ENCODE results near the gene FASTK. TPM values are rescaled to one million over a fixed set of nuclear protein-coding genes. Genes with fewer than 3 reads are reported as not detected.
A peak's percentile ranks its signal among the peaks of the same experiment; 100 is the strongest.

The FASTK gene
- total RNA-seq, 4 donors from 2014 or later, result 43.0 to 83.6 (median 75.9) TPM

DNA sequence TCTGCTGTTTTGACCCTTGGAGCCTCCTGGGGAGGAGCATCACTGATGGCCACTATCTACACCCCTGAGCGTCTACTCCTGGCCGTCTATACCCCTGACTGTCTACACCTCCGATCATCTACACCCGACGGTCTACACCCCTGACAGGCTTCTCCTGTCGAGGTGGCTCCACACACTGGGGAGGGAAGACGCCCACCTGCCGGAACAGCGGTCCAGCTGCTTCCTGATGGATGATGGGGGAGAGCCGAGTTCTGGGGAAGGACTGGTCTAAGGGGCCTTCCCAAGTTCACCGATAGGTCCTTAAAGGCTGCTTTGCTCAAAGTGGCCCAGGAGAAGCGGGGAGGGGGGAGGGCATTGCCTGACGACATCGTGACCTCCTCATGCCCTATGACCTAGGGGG is 47.5 kb upstream of the FASTK start:
- TF ChIP-seq POLR2A (IDR thresholded peaks at IDR 0.05), result no peak
- TF ChIP-seq, protein P1, sequence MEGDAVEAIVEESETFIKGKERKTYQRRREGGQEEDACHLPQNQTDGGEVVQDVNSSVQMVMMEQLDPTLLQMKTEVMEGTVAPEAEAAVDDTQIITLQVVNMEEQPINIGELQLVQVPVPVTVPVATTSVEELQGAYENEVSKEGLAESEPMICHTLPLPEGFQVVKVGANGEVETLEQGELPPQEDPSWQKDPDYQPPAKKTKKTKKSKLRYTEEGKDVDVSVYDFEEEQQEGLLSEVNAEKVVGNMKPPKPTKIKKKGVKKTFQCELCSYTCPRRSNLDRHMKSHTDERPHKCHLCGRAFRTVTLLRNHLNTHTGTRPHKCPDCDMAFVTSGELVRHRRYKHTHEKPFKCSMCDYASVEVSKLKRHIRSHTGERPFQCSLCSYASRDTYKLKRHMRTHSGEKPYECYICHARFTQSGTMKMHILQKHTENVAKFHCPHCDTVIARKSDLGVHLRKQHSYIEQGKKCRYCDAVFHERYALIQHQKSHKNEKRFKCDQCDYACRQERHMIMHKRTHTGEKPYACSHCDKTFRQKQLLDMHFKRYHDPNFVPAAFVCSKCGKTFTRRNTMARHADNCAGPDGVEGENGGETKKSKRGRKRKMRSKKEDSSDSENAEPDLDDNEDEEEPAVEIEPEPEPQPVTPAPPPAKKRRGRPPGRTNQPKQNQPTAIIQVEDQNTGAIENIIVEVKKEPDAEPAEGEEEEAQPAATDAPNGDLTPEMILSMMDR (IDR thresholded peaks at IDR 0.05), result no peak
- no peak overlapping the region for H3K27ac ChIP-seq
- H3K4me3 ChIP-seq, result no peak overlapping the region
- no peaks in the 10 kb centered on the region for H3K9me3 ChIP-seq
- DNase-seq, result no peak
- WGBS, 2 donors, result 77 to 80% methylated on average over 1 to 9 of the region's 14 CpGs
- intact Hi-C loops (cut with DNase I), result no loop called here
- H3K36me3 ChIP-seq, result peaks cover 47 to 91% (median 53%) of the 10 kb centered on the region in 3 donors
- H3K27me3 ChIP-seq, result no peaks in the 10 kb centered on the region
- H3K4me1 ChIP-seq, result peaks cover 18 to 38% (median 20%) of the 10 kb centered on the region in 3 donors

DNA sequence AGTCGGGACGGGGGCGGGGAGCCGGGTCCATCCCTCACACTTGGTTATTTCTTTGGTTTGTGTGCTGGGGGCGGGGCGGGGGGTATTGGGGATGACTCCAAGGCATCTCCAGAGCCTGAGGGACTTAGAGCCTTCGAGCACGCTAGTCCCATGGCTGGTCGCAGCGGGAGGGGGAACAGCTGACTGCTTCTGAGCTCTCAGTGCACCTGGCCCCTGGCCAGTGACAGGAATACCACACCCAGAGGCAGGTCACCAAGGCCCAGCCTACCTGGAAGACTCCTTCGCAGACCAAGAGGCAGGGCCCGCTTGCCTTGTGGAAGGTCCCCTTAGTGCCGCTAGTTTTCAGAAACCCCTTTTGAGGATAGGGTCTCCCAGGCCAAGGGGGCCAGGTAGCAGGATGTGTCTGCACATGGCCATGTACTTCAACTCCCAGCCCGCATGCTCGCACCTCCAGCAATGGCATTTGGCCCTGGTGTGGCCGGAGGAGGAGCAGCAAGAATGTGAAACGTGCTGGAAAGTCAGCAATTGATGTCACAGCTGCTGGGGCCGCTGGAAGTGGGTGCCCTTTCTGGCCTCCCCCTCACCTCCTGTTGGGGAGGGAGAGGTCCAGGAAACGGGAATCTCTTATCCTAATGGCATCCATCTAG is 46.0 kb upstream of the FASTK start:
- Histone ChIP-seq H3K4me3 (peak overlapping the region in 3 of 4 donors; percentile 36 to 52 (median 45)), H3K9me3 (no peaks in the 10 kb centered on the region), H3K27ac (peak overlapping the region in 3 of 4 donors; percentile 42 to 65 (median 53)), H3K27me3 (no peaks in the 10 kb centered on the region), H3K4me1 (peaks cover 18 to 38% (median 20%) of the 10 kb centered on the region in 3 donors), H3K36me3 (peaks cover 39 to 91% (median 51%) of the 10 kb centered on the region in 3 donors)
- 74 to 75% methylated on average over 6 to 8 of the region's 19 CpGs for WGBS, 2 donors
- no peak for DNase-seq
- intact Hi-C loops (cut with DNase I), result no loop called here
- TF ChIP-seq POLR2A (IDR thresholded peaks at IDR 0.05), result no peak
- TF ChIP-seq, protein P1 (IDR thresholded peaks at IDR 0.05), result no peak

DNA sequence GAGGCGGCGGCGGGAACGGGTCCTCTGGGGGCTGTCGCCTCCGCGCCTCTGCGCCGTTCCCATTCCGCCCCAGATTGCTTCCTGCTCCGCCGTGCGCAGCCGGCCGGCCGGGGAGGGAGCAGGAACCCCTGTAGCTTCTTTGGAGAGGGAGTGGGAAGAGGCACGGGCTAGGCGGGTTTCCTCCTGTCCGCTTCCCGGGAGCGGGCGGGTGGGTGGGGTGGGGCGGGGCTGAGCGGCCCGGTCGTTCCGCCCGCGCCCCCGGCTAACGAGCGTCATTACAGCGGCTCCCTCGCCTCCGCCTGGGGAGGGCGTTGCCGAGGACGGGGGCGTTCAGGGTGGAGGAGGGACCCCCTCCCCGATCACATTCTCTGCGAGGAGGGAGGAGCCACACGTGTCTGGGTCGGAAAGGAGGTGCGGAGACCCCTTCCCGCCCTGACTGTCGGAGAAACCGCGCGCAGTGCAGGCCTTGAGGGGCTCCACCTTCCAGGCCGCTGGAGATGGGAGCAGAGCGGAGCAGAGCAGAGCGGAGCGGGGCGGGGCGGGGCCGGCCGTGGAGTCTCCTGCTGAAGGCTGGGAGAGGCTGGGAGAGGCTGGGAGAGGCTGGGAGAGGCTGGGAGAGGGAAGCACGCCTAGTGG is 45.4 kb upstream of the FASTK start:
- no peak for DNase-seq
- intact Hi-C loops (cut with DNase I), result no loop called here
- no peaks in the 10 kb centered on the region for H3K9me3 ChIP-seq
- no peaks in the 10 kb centered on the region for H3K27me3 ChIP-seq
- H3K4me1 ChIP-seq, result peaks cover 18 to 38% (median 20%) of the 10 kb centered on the region in 3 donors
- no peak for TF ChIP-seq POLR2A (IDR thresholded peaks at IDR 0.05)
- TF ChIP-seq, protein P1 (IDR thresholded peaks at IDR 0.05), result no peak
- H3K4me3 ChIP-seq, result peak overlapping the region; percentile 5 to 52 (median 40)
- 34% methylated on average over 7 of the region's 58 CpGs; no CpG with 5 or more reads in 1 of the 2 donors for WGBS, 2 donors
- H3K36me3 ChIP-seq, result peaks cover 34 to 91% (median 50%) of the 10 kb centered on the region in 3 donors
- peak overlapping the region; percentile 0 to 65 (median 48) for H3K27ac ChIP-seq

DNA sequence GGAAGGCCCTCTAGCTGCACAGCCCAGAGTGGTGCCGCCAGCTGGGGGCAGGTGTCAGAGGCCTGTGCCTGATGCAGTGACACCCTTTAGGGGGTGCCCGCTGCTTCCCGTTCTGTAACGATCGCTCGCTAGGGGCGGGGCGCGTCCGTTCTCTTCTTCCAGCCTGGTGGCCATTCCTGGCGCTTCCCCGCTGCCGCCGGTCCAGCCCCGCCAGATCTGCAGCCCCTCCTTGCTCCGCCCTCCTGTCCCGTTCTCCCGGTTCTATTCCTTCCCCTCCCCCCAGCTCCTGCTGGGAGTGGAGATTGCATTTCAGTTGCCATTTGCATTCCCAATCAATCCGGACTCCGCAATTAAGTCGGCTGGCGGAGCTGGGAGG is 44.8 kb upstream of the FASTK start:
- H3K27ac ChIP-seq, result peak overlapping the region; percentile 0 to 65 (median 48)
- no peaks in the 10 kb centered on the region for H3K27me3 ChIP-seq
- TF ChIP-seq POLR2A (IDR thresholded peaks at IDR 0.05), result no peak
- TF ChIP-seq, protein P1 (IDR thresholded peaks at IDR 0.05), result peak in 2 of 6 experiments; percentile 6 to 35
- peak overlapping the region; percentile 5 to 52 (median 40) for H3K4me3 ChIP-seq
- no peaks in the 10 kb centered on the region for H3K9me3 ChIP-seq
- DNase-seq, result no peak
- peaks cover 18 to 38% (median 20%) of the 10 kb centered on the region in 3 donors for H3K4me1 ChIP-seq
- intact Hi-C loops (cut with DNase I), result no loop called here
- H3K36me3 ChIP-seq, result peaks cover 29 to 91% (median 51%) of the 10 kb centered on the region in 3 donors
- WGBS, 2 donors, result 41 to 47% methylated on average over 5 to 19 of the region's 22 CpGs

DNA sequence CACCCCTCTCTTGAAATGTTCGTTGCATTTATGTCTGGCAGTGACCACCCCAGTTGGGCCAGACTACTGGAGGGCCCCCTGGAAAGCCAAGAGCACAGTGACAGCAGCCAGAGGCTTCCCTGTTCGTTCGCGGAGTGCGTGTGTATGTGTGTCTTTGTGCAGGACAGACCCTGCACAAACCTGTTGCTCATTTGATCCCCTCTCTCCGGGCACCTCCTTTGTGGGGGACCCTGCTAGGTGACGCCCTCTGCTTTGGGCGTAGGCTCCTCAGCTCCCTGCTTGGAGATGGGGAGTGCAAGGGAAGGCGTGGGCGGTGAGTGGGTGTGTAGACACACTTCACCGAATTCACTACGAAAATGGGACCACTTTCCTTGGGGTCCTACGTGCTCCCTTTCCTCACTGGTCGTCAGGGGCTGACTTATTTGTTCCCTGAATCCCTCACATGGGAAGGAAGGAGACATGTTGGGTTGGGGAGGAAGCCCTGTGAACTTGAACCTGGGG is 44.3 kb upstream of the FASTK start:
- Histone ChIP-seq H3K9me3 (no peaks in the 10 kb centered on the region), H3K36me3 (peaks cover 28 to 91% (median 51%) of the 10 kb centered on the region in 3 donors), H3K27ac (peak overlapping the region in 2 of 4 donors; percentile 53 to 65), H3K4me3 (peak overlapping the region in 3 of 4 donors; percentile 36 to 52 (median 45)), H3K27me3 (no peaks in the 10 kb centered on the region), H3K4me1 (peaks cover 18 to 38% (median 20%) of the 10 kb centered on the region in 3 donors)
- TF ChIP-seq, protein P1 (IDR thresholded peaks at IDR 0.05), result no peak
- TF ChIP-seq POLR2A (IDR thresholded peaks at IDR 0.05), result no peak
- DNase-seq, result no peak
- WGBS, 2 donors, result 80 to 88% methylated on average over 1 to 13 of the region's 14 CpGs
- intact Hi-C loops (cut with DNase I), result loop anchor here (5.0 kb wide), 1 partner anchor 47 kb away; no protein-coding TSS in a partner anchor
